GM23338 (cell line): ENCODE measurements around the gene PSMD2. TPM values are rescaled to one million over a fixed set of nuclear protein-coding genes. Genes with fewer than 3 reads are reported as not detected.

Source experiments
- ATAC-seq: fragments of 200-7000 bp; cut with Tn5 transposase; 3 replicates; pipeline ENCODE4 v1.9.1; 2020
- DNase-seq: peaks from one replicate; pipeline ENCODE4 v3.0.0-alpha.2; 2015; ENCODE audit warnings: low spot score
- H2AFZ ChIP-seq: fragments of 200-600 bp; sonication (generic); 2 replicates; pipeline ENCODE4 v1.8.0; 2016; ENCODE audit warnings: antibody characterized with exemption, mild to moderate bottlenecking, moderate library complexity
- H3F3A ChIP-seq: fragments of 200-600 bp; sonication (generic); replicated peaks from 2 replicates; pipeline ENCODE4 v1.8.0; 2017; ENCODE audit warnings: antibody characterized with exemption, mixed run types, low read depth
- H3K27ac ChIP-seq: fragments of 200-600 bp; sonication (generic); 2 replicates; pipeline ENCODE4 v1.6.1; 2016; ENCODE audit warnings: low read depth
- H3K27me3 ChIP-seq: fragments of 200-600 bp; sonication (generic); 2 replicates; pipeline ENCODE4 v1.8.0; 2016; ENCODE audit warnings: mild to moderate bottlenecking, mixed run types, moderate library complexity; ENCODE audit not compliant: insufficient read depth
- H3K36me3 ChIP-seq: fragments of 200-600 bp; sonication (generic); 2 replicates; pipeline ENCODE4 v1.8.0; 2016; ENCODE audit warnings: mild to moderate bottlenecking; ENCODE audit not compliant: insufficient read depth
- H3K4me1 ChIP-seq: fragments of 200-600 bp; sonication (generic); 2 replicates; pipeline ENCODE4 v1.8.0; 2016; ENCODE audit warnings: mild to moderate bottlenecking, moderate library complexity; ENCODE audit not compliant: insufficient read depth
- H3K4me2 ChIP-seq: fragments of 200-600 bp; sonication (generic); 2 replicates; pipeline ENCODE4 v1.7.1; 2017; ENCODE audit warnings: mixed run types
- H3K4me3 ChIP-seq: fragments of 200-600 bp; sonication (generic); 2 replicates; pipeline ENCODE4 v1.6.1; 2016; ENCODE audit warnings: mixed run types
- H3K79me2 ChIP-seq: fragments of 200-600 bp; sonication (generic); replicated peaks from 2 replicates; pipeline ENCODE4 v1.8.0; 2017; ENCODE audit warnings: mild to moderate bottlenecking; ENCODE audit not compliant: insufficient read depth
- H3K9me2 ChIP-seq: fragments of 200-600 bp; sonication (generic); 2 replicates; pipeline ENCODE4 v1.8.0; 2017; ENCODE audit not compliant: insufficient read depth
- H4K20me1 ChIP-seq: fragments of 200-600 bp; sonication (generic); replicated peaks from 2 replicates; pipeline ENCODE4 v1.8.0; 2017; ENCODE audit warnings: mild to moderate bottlenecking; ENCODE audit not compliant: insufficient read depth
- H3K27ac Mint-ChIP-seq: 2 replicates; pipeline ENCODE4 v1.8.0; 2020; ENCODE audit warnings: inconsistent platforms, mild to moderate bottlenecking, moderate library complexity, mixed read lengths
- H3K27me3 Mint-ChIP-seq: 3 replicates; pipeline ENCODE4 v1.8.0; 2022; ENCODE audit warnings: low read depth, mild to moderate bottlenecking, moderate library complexity, mixed read lengths, inconsistent platforms; ENCODE audit not compliant: insufficient read depth, poor library complexity
- H3K36me3 Mint-ChIP-seq: 3 replicates; pipeline ENCODE4 v1.8.0; 2021; ENCODE audit warnings: low read depth, mild to moderate bottlenecking, inconsistent platforms, moderate library complexity, mixed read lengths
- H3K4me1 Mint-ChIP-seq: 3 replicates; pipeline ENCODE4 v1.8.0; 2020; ENCODE audit warnings: mild to moderate bottlenecking, inconsistent platforms, mixed read lengths
- H3K4me3 Mint-ChIP-seq: 3 replicates; pipeline ENCODE4 v1.8.0; 2021; ENCODE audit warnings: moderate library complexity, mild to moderate bottlenecking, inconsistent platforms, mixed read lengths
- H3K9me3 Mint-ChIP-seq: 3 replicates; pipeline ENCODE4 v1.8.0; 2020; ENCODE audit warnings: moderate library complexity, mild to moderate bottlenecking, inconsistent platforms, mixed read lengths
- CREB1 ChIP-seq: fragments of 250-450 bp; sonication (Bioruptor Pico); IDR thresholded peaks from 2 replicates; pipeline ENCODE4 v1.5.0; 2020; ENCODE audit warnings: low read depth, mild to moderate bottlenecking, moderate library complexity
- ETS1 ChIP-seq: IDR thresholded peaks from 2 replicates; pipeline ENCODE4 v1.6.1; 2016; ENCODE audit warnings: antibody characterized with exemption
- EZH2 ChIP-seq: fragments of 200-600 bp; sonication (generic); IDR thresholded peaks from one replicate; pipeline ENCODE4 v1.8.0; 2017; ENCODE audit warnings: antibody characterized with exemption, mild to moderate bottlenecking, low read depth; ENCODE audit not compliant: unreplicated experiment
- EZH2phosphoT487 ChIP-seq: fragments of 200-600 bp; sonication (generic); IDR thresholded peaks from one replicate; pipeline ENCODE4 v1.8.1; 2018; ENCODE audit warnings: antibody characterized with exemption; ENCODE audit not compliant: unreplicated experiment
- JUNB ChIP-seq: IDR thresholded peaks from one replicate; pipeline ENCODE4 v1.6.1; 2016; ENCODE audit warnings: antibody characterized with exemption; ENCODE audit not compliant: unreplicated experiment
- NANOG ChIP-seq: IDR thresholded peaks from 2 replicates; pipeline ENCODE4 v1.6.1; 2016; ENCODE audit warnings: antibody characterized with exemption, borderline replicate concordance
- POLR2AphosphoS5 ChIP-seq: IDR thresholded peaks from 2 replicates; pipeline ENCODE4 v1.6.1; 2016; ENCODE audit warnings: antibody characterized with exemption, low read depth
- STAT1 ChIP-seq: IDR thresholded peaks from one replicate; pipeline ENCODE4 v1.6.1; 2016; ENCODE audit warnings: antibody characterized with exemption; ENCODE audit not compliant: unreplicated experiment
- ZNF114 ChIP-seq: fragments of 250-450 bp; sonication (Bioruptor Pico); IDR thresholded peaks from 2 replicates; pipeline ENCODE4 v1.5.0; 2020; ENCODE audit warnings: mild to moderate bottlenecking, moderate library complexity
- ZNF331 ChIP-seq: fragments of 250-450 bp; sonication (Bioruptor Pico); IDR thresholded peaks from 2 replicates; pipeline ENCODE4 v1.5.0; 2020; ENCODE audit warnings: low read depth, mild to moderate bottlenecking, moderate library complexity
- polyA plus RNA-seq: library from polyadenylated mRNA; unstranded; fragments of >200 nt; fragmentation: Nextera tagmentation; extraction: Ambion mirVana; gene quantifications from 2 replicates; pipeline ENCODE4 v1.2.1, GENCODE V29; 2016
- total RNA-seq: library from RNA; depleted of rRNA; stranded (reverse); fragments of >200 nt; shearing (Covaris generic); gene quantifications from 2 replicates; pipeline ENCODE4 v1.2.3, GENCODE V29; 2014
- TF ChIP-seq, protein P1 (sequence below): IDR thresholded peaks from one replicate; pipeline ENCODE4 v1.6.1; 2018; ENCODE audit warnings: antibody characterized with exemption; ENCODE audit not compliant: unreplicated experiment
- TF ChIP-seq, protein P2 (sequence below), 2 experiments: fragments of 200-600 bp in 1 of 2; sonication (generic) in 1 of 2; conservative IDR thresholded peaks; 2 replicates each; pipeline versions ENCODE4 v1.5.1 to v1.6.1; 2016 to 2017; ENCODE audit warnings: antibody characterized with exemption in 2 of 2, low read depth in 2 of 2, mild to moderate bottlenecking in 2 of 2, moderate library complexity in 1 of 2

The PSMD2 gene
- total and polyA plus RNA-seq, 2 experiments from 2014 or later, result 117 to 507 TPM

DNA sequence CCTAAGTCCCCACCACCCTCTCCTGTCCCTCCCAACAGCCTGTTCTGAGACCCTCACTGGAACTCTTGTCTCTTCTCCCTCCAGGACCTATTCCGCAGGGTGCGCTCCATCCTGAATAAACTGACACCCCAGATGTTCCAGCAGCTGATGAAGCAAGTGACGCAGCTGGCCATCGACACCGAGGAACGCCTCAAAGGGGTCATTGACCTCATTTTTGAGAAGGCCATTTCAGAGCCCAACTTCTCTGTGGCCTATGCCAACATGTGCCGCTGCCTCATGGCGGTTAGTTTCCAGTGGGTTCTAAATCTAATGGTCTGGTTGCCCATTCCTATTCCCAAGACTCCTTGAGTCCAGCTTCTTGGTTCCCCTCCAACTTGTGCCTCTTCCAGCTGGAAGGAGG, 24.7 kb downstream of the PSMD2 start:
- Histone ChIP-seq H2AFZ (no peak overlapping the region), H3K27me3 (no peaks in the 10 kb centered on the region), H3K4me3 (no peak overlapping the region), H3K27ac (no peak overlapping the region), H3K79me2 (peaks cover 67% of the 10 kb centered on the region), H3K9me2 (no peaks in the 10 kb centered on the region), H3K4me1 (no peaks in the 10 kb centered on the region), H3F3A (peaks cover 16% of the 10 kb centered on the region; the same call in 1 of the 2 replicates), H4K20me1 (peaks cover 59% of the 10 kb centered on the region), H3K36me3 (peaks cover 91% of the 10 kb centered on the region), H3K4me2 (no peak overlapping the region)
- TF ChIP-seq ZNF114 (CRISPR knock-in tag) (no peak), EZH2phosphoT487 (no peak), CREB1 (CRISPR knock-in tag) (no peak)
- no peak for DNase-seq
- Mint-ChIP-seq H3K36me3 (peaks cover 98% of the 10 kb centered on the region), H3K4me3 (no peak overlapping the region), H3K4me1 (peaks cover 9% of the 10 kb centered on the region), H3K27me3 (peaks cover 30% of the 10 kb centered on the region), H3K27ac (no peak overlapping the region), H3K9me3 (no peaks in the 10 kb centered on the region)
- ATAC-seq, result no peak

- Histone ChIP-seq H3K36me3 (peaks cover 95% of the 10 kb centered on the region), H3K79me2 (peaks cover 62% of the 10 kb centered on the region), H3K27me3 (no peaks in the 10 kb centered on the region), H3K4me2 (no peak overlapping the region), H3K4me1 (no peaks in the 10 kb centered on the region), H3K4me3 (no peak overlapping the region), H2AFZ (no peak overlapping the region), H3K27ac (no peak overlapping the region), H4K20me1 (peaks cover 58% of the 10 kb centered on the region), H3K9me2 (no peaks in the 10 kb centered on the region), H3F3A (peaks cover 24% of the 10 kb centered on the region; the same call in 1 of the 2 replicates)
- no peak for TF ChIP-seq ZNF331
- TF ChIP-seq CREB1 (CRISPR knock-in tag), result no peak
- no peak for TF ChIP-seq POLR2AphosphoS5
- TF ChIP-seq JUNB, result no peak
- peaks cover 100% of the 10 kb centered on the region for H3K36me3 Mint-ChIP-seq
- H3K27me3 Mint-ChIP-seq, result peaks cover 22% of the 10 kb centered on the region
- ATAC-seq (no peak), DNase-seq (no peak)
- no peaks in the 10 kb centered on the region for H3K9me3 Mint-ChIP-seq
- no peak overlapping the region; the same call in 2 of the 3 replicates for H3K4me3 Mint-ChIP-seq
- no peaks in the 10 kb centered on the region for H3K4me1 Mint-ChIP-seq
- H3K27ac Mint-ChIP-seq, result no peak overlapping the region
These were observed 26.2 kb downstream of the PSMD2 start for GRCh38 chr3:184325269-184325668.

- Histone ChIP-seq H3K4me1 (no peaks in the 10 kb centered on the region), H3F3A (peaks cover 26% of the 10 kb centered on the region), H2AFZ (no peak overlapping the region), H3K27ac (no peak overlapping the region), H3K4me2 (no peak overlapping the region), H3K4me3 (no peak overlapping the region), H4K20me1 (peaks cover 58% of the 10 kb centered on the region), H3K79me2 (peaks cover 62% of the 10 kb centered on the region), H3K27me3 (no peaks in the 10 kb centered on the region), H3K9me2 (no peaks in the 10 kb centered on the region), H3K36me3 (peaks cover 91% of the 10 kb centered on the region)
- H3K36me3 Mint-ChIP-seq, result peaks cover 100% of the 10 kb centered on the region
- H3K27ac Mint-ChIP-seq, result no peak overlapping the region
- H3K4me1 Mint-ChIP-seq, result no peaks in the 10 kb centered on the region
- H3K4me3 Mint-ChIP-seq, result no peak overlapping the region
- no peak for DNase-seq
- H3K9me3 Mint-ChIP-seq, result no peaks in the 10 kb centered on the region
- ATAC-seq, result no peak
- peaks cover 22% of the 10 kb centered on the region for H3K27me3 Mint-ChIP-seq
- TF ChIP-seq ZNF331 (no peak), EZH2phosphoT487 (no peak), STAT1 (no peak), NANOG (no peak), ETS1 (no peak), CREB1 (CRISPR knock-in tag) (no peak), JUNB (no peak), EZH2 (no peak), POLR2AphosphoS5 (no peak), ZNF114 (CRISPR knock-in tag) (no peak)
- TF ChIP-seq, protein P1, sequence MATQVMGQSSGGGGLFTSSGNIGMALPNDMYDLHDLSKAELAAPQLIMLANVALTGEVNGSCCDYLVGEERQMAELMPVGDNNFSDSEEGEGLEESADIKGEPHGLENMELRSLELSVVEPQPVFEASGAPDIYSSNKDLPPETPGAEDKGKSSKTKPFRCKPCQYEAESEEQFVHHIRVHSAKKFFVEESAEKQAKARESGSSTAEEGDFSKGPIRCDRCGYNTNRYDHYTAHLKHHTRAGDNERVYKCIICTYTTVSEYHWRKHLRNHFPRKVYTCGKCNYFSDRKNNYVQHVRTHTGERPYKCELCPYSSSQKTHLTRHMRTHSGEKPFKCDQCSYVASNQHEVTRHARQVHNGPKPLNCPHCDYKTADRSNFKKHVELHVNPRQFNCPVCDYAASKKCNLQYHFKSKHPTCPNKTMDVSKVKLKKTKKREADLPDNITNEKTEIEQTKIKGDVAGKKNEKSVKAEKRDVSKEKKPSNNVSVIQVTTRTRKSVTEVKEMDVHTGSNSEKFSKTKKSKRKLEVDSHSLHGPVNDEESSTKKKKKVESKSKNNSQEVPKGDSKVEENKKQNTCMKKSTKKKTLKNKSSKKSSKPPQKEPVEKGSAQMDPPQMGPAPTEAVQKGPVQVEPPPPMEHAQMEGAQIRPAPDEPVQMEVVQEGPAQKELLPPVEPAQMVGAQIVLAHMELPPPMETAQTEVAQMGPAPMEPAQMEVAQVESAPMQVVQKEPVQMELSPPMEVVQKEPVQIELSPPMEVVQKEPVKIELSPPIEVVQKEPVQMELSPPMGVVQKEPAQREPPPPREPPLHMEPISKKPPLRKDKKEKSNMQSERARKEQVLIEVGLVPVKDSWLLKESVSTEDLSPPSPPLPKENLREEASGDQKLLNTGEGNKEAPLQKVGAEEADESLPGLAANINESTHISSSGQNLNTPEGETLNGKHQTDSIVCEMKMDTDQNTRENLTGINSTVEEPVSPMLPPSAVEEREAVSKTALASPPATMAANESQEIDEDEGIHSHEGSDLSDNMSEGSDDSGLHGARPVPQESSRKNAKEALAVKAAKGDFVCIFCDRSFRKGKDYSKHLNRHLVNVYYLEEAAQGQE, result no peak
- TF ChIP-seq, protein P2, sequence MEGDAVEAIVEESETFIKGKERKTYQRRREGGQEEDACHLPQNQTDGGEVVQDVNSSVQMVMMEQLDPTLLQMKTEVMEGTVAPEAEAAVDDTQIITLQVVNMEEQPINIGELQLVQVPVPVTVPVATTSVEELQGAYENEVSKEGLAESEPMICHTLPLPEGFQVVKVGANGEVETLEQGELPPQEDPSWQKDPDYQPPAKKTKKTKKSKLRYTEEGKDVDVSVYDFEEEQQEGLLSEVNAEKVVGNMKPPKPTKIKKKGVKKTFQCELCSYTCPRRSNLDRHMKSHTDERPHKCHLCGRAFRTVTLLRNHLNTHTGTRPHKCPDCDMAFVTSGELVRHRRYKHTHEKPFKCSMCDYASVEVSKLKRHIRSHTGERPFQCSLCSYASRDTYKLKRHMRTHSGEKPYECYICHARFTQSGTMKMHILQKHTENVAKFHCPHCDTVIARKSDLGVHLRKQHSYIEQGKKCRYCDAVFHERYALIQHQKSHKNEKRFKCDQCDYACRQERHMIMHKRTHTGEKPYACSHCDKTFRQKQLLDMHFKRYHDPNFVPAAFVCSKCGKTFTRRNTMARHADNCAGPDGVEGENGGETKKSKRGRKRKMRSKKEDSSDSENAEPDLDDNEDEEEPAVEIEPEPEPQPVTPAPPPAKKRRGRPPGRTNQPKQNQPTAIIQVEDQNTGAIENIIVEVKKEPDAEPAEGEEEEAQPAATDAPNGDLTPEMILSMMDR (conservative IDR thresholded peaks at IDR 0.05; ENCODE audit: low read depth in 2 of 2), result no peak
These were observed 26.8 kb downstream of the PSMD2 start for GRCh38 chr3:184325715-184326369.
